Keratinocyte (primary cell): ENCODE data around the gene GSKIP. TPM values are rescaled to one million over a fixed set of nuclear protein-coding genes. Genes with fewer than 3 reads are reported as not detected.

ENCODE experiments used
- DNase-seq: peaks from one replicate; pipeline ENCODE4 v3.0.0-alpha.2; 2011; ENCODE audit warnings: low read depth, missing footprints, low spot score
- FAIRE-seq: peaks from 2 replicates; lab custom pipeline; 2011; peaks lifted over from hg19 to GRCh38; lab: Jason Lieb, UNC
- H2AFZ ChIP-seq: 2 replicates; pipeline ENCODE4 v1.6.0; 2012; ENCODE audit warnings: low read length, control low read depth, inconsistent platforms; ENCODE audit not compliant: control insufficient read depth
- H3K27ac ChIP-seq: 2 replicates; pipeline ENCODE4 v1.5.1; 2011; ENCODE audit warnings: low read length; ENCODE audit not compliant: control insufficient read depth, insufficient read depth
- H3K27me3 ChIP-seq: 3 replicates; pipeline ENCODE4 v1.6.0; 2011; ENCODE audit warnings: low read length; ENCODE audit not compliant: control insufficient read depth, insufficient read depth; ENCODE audit errors: extremely low read depth
- H3K36me3 ChIP-seq, 2 experiments: 2 replicates in 1 of 2; 3 replicates in 1 of 2; pipeline ENCODE4 v1.5.1; 2011; ENCODE audit warnings: low read length in 2 of 2, mild to moderate bottlenecking in 1 of 2; ENCODE audit not compliant: control insufficient read depth in 2 of 2, insufficient read depth in 2 of 2; ENCODE audit errors: extremely low read depth in 1 of 2
- H3K4me1 ChIP-seq: 3 replicates; pipeline ENCODE4 v1.5.1; 2011; ENCODE audit warnings: low read length; ENCODE audit not compliant: control insufficient read depth, insufficient read depth; ENCODE audit errors: extremely low read depth
- H3K4me2 ChIP-seq: 3 replicates; pipeline ENCODE4 v1.6.0; 2011; ENCODE audit warnings: low read depth, low read length; ENCODE audit not compliant: control insufficient read depth, insufficient read depth; ENCODE audit errors: extremely low read depth
- H3K4me3 ChIP-seq, 3 experiments: fragments of 200-600 bp in 1 of 3; sonication (generic) in 1 of 3; 2 replicates in 2 of 3; 3 replicates in 1 of 3; pipeline ENCODE4 v1.5.1; 2011 to 2016; ENCODE audit warnings: low read length in 3 of 3, mild to moderate bottlenecking in 3 of 3, control low read depth in 2 of 3, inconsistent platforms in 1 of 3, low read depth in 1 of 3, mixed read lengths in 1 of 3, mixed run types in 1 of 3, moderate library complexity in 1 of 3; ENCODE audit not compliant: control insufficient read depth in 2 of 3, insufficient read depth in 2 of 3; ENCODE audit errors: extremely low read depth in 1 of 3
- H3K79me2 ChIP-seq: 2 replicates; pipeline ENCODE4 v1.6.0; 2012; ENCODE audit warnings: low read length; ENCODE audit not compliant: control insufficient read depth, insufficient read depth
- H3K9ac ChIP-seq: 3 replicates; pipeline ENCODE4 v1.6.0; 2011; ENCODE audit warnings: low read length; ENCODE audit not compliant: control insufficient read depth, insufficient read depth; ENCODE audit errors: extremely low read depth
- H3K9me1 ChIP-seq: 3 replicates; pipeline ENCODE4 v1.6.0; 2011; ENCODE audit warnings: low read length; ENCODE audit not compliant: control insufficient read depth, insufficient read depth; ENCODE audit errors: extremely low read depth
- H3K9me3 ChIP-seq: 2 replicates; pipeline ENCODE4 v1.5.1; 2012; ENCODE audit warnings: low read depth, low read length; ENCODE audit not compliant: control insufficient read depth
- H4K20me1 ChIP-seq: 3 replicates; pipeline ENCODE4 v1.6.0; 2011; ENCODE audit warnings: low read length; ENCODE audit not compliant: control insufficient read depth, insufficient read depth; ENCODE audit errors: extremely low read depth
- CTCF ChIP-seq, 3 experiments: IDR thresholded peaks in 1 of 3; conservative IDR thresholded peaks in 1 of 3; optimal IDR thresholded peaks in 1 of 3; 2 replicates in 2 of 3; 3 replicates in 1 of 3; pipeline versions ENCODE3 to v1.5.1; 2011; ENCODE audit warnings: low read length in 3 of 3, mild to moderate bottlenecking in 3 of 3, moderate library complexity in 2 of 3, control low read depth in 1 of 3, inconsistent platforms in 1 of 3; ENCODE audit not compliant: insufficient read depth in 2 of 3; ENCODE audit errors: extremely low read depth in 1 of 3
- EZH2 ChIP-seq: IDR thresholded peaks from one replicate; pipeline ENCODE4 v1.6.1; 2012; ENCODE audit warnings: inconsistent platforms, mild to moderate bottlenecking, low read length, moderate library complexity
- dilution Hi-C: fragments of 300-500 bp; cut with MboI; formaldehyde crosslinking; loops from one replicate; pipeline ENCODE4 v1.7.0; 2020; ENCODE audit warnings: low sequenced_read_pairs; ENCODE audit not compliant: extremely low pct_ligation_motif_present
- polyA plus RNA-seq, 5 experiments: library from polyadenylated mRNA; depleted of rRNA in 3 of 5; stranded (reverse) in 3 of 5; stranded (forward) in 1 of 5; unstranded in 1 of 5; fragments of >200 nt; gene quantifications; 1 replicate in 1 of 5; 2 replicates in 3 of 5; 3 replicates in 1 of 5; pipeline versions ENCODE4 v1.2.1 to v1.2.3, GENCODE V29; 2011 to 2012; ENCODE audit warnings: missing spikeins in 2 of 5, low read depth in 1 of 5, low replicate concordance in 1 of 5

The GSKIP gene
- polyA plus RNA-seq, 1 donor (not counting 4 experiments of a cell fraction or from before 2014, with no cell fraction given), result 51.1 TPM

- no peaks in the 10 kb centered on the region for H3K27me3 ChIP-seq
- dilution Hi-C loops, result no loop called here
- H3K79me2 ChIP-seq, result no peaks in the 10 kb centered on the region
- H3K9ac ChIP-seq, result no peak overlapping the region
- no peak for TF ChIP-seq CTCF (optimal IDR thresholded peaks at IDR 0.05 in 1 of 3, IDR thresholded peaks at IDR 0.05 in 1 of 3, conservative IDR thresholded peaks at IDR 0.05 in 1 of 3; ENCODE audit: extremely low read depth in 1 of 3, insufficient read depth in 2 of 3, low read length in 3 of 3)
- H3K36me3 ChIP-seq, result no peaks in the 10 kb centered on the region
- H4K20me1 ChIP-seq, result no peaks in the 10 kb centered on the region
- no peak overlapping the region for H3K27ac ChIP-seq
- no peak for DNase-seq
- H3K9me3 ChIP-seq, result no peaks in the 10 kb centered on the region
- H3K9me1 ChIP-seq, result no peaks in the 10 kb centered on the region
- H3K4me1 ChIP-seq, result no peaks in the 10 kb centered on the region
- H3K4me2 ChIP-seq, result no peak overlapping the region
- no peak overlapping the region for H3K4me3 ChIP-seq
- H2AFZ ChIP-seq, result no peak overlapping the region
- FAIRE-seq, result no peak
Measured at GRCh38 chr14:96399405-96399804, 36.1 kb downstream of the GSKIP start.

- DNase-seq (no peak), FAIRE-seq (no peak)
- Histone ChIP-seq H4K20me1 (no peaks in the 10 kb centered on the region), H3K4me3 (no peak overlapping the region), H3K27me3 (no peaks in the 10 kb centered on the region), H3K4me2 (no peak overlapping the region), H3K79me2 (no peaks in the 10 kb centered on the region), H2AFZ (no peak overlapping the region), H3K9me1 (no peaks in the 10 kb centered on the region), H3K9ac (no peak overlapping the region), H3K4me1 (no peaks in the 10 kb centered on the region), H3K9me3 (no peaks in the 10 kb centered on the region), H3K36me3 (no peaks in the 10 kb centered on the region), H3K27ac (no peak overlapping the region)
- dilution Hi-C loops, result no loop called here
- TF ChIP-seq EZH2 (no peak), CTCF (optimal IDR thresholded peaks at IDR 0.05 in 1 of 3, IDR thresholded peaks at IDR 0.05 in 1 of 3, conservative IDR thresholded peaks at IDR 0.05 in 1 of 3; ENCODE audit: extremely low read depth in 1 of 3, insufficient read depth in 2 of 3, low read length in 3 of 3) (no peak)
Measured at GRCh38 chr14:96400495-96400894, 37.2 kb downstream of the GSKIP start.
